GM18526 (cell line): ENCODE measurements around the gene ACTR1A.
A peak's percentile ranks its signal among the peaks of the same experiment; 100 is the strongest.

Source experiments
- POLR2A ChIP-seq: IDR thresholded peaks from 3 replicates; pipeline ENCODE4 v1.6.1; 2011; ENCODE audit not compliant: insufficient read length; ENCODE audit errors: extremely low read depth

Gene ACTR1A

GRCh38 chr10:102450374-102451104, 52.0 kb downstream of the ACTR1A start:
- peak; percentile 87 for TF ChIP-seq POLR2A

GRCh38 chr10:102450124-102450373, 52.5 kb downstream of the ACTR1A start:
- TF ChIP-seq POLR2A: no peak

- TF ChIP-seq POLR2A: no peak
Measured at GRCh38 chr10:102449321-102450123, 53.0 kb downstream of the ACTR1A start.

- TF ChIP-seq POLR2A: no peak
Measured at GRCh38 chr10:102444851-102445250, 57.7 kb downstream of the ACTR1A start.

GRCh38 chr10:102438374-102438773, 64.1 kb downstream of the ACTR1A start:
- TF ChIP-seq POLR2A: no peak

- no peak for TF ChIP-seq POLR2A
Measured at GRCh38 chr10:102437515-102437914, 65.0 kb downstream of the ACTR1A start.

- TF ChIP-seq POLR2A: no peak
Measured at GRCh38 chr10:102436312-102436711, 66.2 kb downstream of the ACTR1A start.

- TF ChIP-seq POLR2A: peak; percentile 59
Measured at GRCh38 chr10:102435529-102436233, 66.8 kb downstream of the ACTR1A start.

GRCh38 chr10:102435133-102435497, 67.4 kb downstream of the ACTR1A start:
- no peak for TF ChIP-seq POLR2A

- no peak for TF ChIP-seq POLR2A
Measured at GRCh38 chr10:102434394-102435132, 67.9 kb downstream of the ACTR1A start.

GRCh38 chr10:102433619-102434046, 68.9 kb downstream of the ACTR1A start:
- TF ChIP-seq POLR2A: no peak

GRCh38 chr10:102432162-102432950, 70.2 kb downstream of the ACTR1A start, which contains the start of gene CUEDC2:
TSS of gene CUEDC2 (minus strand) at chr10:102432574. CDS start at chr10:102425188, 7,386 bp downstream.
- peak; percentile 75 for TF ChIP-seq POLR2A

GRCh38 chr10:102431452-102432124, 70.9 kb downstream of the ACTR1A start:
- no peak for TF ChIP-seq POLR2A

- no peak for TF ChIP-seq POLR2A
Measured at GRCh38 chr10:102429468-102429867, 73.0 kb downstream of the ACTR1A start.
